ENCODE measurements around the gene CEP192.
"Not testable (repeated sequence)": the region's sequence is repeated elsewhere in the genome, so short reads cannot be mapped to it uniquely, and the experiment has no call there.

CEP192 gene

DNA sequence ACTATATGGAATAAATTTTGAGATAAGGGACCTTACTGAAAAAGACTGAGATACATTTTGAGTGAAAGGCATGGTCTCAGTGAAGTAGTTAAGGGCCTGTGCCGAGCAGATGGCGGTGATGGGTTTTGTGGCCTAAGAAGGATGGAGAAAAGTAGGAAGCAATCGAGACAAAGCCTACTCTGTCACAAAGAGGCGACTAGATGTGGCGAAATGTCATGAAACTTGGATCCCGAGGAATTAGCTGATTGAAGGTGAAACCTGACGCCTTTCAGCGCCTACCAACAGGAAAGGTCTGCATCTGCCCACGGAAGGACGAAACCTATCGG lies 558 bp upstream of the CEP192 start:
- DNase-seq: no peak

DNA sequence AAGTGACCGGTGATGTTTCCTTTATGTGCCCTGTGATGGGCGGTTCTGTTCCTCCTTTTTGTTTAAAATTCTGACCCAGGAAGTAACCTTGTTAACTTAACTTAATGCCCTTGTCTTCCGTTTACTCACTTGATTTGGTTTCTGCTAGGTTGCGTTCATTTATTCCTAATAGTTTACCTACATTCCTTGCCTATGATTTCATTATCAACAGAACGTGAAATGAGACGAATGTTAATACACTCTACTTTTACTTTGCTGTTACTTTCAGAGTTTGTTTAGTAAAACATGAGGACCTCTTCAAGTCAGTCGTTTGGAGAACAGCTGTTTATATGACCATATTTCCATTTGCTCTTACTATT lies 638 bp downstream of the CEP192 start:
- DNase-seq: no peak

DNA sequence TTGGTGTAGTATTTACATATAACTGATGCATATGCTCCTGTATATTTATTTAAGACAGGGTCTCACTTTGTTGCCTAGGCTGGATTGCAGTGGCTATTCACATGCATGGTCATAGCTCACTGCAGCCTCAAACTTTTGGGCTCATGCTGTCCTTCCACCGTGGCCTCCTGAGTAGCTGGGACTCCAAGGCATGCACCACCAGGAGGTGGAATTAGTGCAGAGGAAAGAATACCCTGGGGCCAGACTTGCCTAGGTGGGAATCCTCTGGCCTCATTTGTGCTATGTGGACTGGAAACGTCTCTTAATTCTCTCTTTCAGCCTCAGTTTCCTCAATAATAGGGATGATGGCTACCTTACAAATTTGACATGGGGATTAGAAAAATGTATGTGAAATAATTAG lies 2.3 kb downstream of the CEP192 start:
- DNase-seq: no peak

DNA sequence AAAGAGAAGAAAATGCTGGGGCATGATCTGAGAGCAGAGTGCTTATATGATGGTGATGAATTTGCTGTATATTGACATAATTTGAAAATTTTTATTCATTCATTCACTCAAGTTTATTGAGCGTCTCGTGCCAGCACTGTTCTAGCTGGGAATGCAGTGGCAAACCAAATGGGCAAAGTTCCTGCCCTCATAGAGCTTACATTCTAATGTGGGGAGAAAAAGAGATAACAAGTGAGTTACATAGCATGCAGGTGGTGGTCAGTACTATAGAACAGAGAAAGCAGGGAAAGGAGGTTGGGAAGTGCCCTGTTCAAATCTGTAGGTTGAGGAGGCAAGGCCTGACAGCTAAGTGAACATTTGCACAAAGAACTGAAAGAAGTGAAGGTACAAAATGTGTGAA lies 4.3 kb downstream of the CEP192 start:
- no peak for DNase-seq

DNA sequence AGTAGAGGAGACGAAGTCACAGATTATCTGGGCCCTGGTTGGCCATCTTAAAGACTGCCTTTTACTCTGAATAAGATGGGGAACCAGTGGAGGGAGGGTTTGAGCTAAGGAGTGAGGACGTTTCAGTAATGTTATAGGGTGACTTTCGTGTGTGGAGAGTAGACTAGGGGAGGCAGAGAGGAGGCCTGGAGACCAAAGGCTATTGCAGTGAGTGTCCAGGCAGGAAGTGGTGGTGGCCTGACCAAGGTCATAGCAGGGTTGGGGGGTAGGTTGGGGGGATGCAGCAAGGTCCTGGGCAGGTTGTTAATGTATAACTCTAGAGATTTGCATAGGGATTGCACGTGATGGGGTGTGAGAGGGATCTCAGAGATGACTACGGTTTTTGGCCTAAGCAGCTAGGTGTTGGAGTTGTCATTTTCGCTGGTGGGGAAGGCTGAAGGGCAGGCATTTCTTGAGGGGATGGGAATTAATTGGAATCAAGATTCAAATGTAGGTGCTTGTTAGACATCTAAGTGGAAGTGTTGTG lies 4.9 kb downstream of the CEP192 start:
- no peak for DNase-seq

DNA sequence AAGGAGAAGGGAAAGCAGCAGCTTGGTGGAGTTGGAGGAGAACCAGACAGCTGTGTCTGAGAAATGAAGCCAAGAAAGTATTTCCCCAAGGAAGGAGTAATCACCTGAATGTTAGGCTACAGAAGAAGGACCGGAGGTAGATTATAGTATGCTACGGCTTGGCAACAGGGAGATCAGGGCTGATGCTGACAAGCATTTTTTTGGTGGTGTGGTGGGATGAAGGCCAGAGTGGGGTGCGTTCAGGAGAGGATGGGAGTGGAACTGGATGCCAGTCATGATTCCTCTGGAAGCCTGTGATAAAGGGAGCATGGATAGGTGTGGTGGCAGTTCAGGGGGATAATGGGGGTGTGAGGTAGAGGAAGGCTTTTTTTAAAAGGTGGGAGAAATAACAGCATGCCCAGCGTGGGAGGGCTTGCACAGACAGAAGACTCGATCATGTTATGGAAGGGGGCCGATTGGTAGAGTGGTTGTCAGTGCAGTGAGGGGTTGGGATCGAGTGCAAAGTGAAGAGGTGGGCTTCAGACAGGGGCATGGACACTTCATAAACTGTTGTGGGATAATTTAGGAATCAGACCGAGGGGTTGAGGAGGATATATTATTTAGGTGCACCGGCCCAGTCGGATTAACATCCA lies 5.6 kb downstream of the CEP192 start:
- no peak for DNase-seq

DNA sequence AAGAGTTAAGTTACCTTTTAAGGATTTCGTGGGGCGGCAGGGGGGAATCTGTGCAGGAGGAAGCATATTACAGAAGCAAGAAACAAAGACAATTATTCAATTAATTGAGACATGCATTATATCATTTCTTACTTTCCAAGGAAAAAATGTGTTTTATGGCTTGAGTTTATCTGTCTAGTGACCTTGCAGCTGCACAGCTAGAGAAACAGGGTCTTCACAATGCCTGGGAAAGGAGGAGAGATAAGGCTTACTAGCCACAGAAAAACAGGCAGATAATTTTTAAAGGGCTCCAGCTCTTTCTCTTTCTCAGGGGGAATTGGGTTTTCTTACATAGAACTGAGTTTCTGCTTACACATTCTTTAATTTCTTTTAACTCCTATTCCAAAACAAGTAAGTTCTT lies 6.2 kb downstream of the CEP192 start:
- DNase-seq: not testable (repeated sequence)

DNA sequence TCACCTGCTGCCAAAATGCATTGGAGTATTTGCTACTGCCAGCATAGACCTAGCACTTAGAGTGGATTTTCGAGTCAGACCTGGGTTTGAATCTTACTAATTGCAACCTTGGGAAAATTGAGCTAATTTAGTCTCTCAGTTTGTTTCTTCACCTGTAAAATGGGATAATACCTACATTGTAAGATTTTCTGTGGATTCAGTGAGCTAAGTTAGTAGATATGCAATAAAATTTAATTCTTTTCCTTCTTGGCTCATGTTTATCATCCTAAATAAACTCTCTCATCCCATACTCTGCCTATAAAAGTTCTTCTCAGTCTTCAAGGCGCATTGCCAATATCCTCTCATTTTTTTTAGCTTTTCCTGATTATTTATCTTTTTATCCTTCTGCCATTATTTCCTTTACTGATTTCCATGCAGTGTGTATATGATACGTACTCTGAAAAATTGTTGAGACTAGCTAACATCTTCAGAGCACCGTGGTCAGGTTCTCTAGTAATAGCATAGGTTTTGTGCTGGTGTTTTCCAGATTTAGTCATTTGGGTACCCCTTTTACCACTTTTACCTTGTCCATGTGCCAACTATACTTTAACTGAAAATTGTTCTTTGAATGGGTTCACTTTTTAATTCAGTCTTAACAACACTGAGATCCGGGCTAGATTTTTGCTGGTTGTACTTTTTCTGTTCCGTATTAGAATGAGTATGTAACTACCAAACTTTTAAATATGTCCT lies 7.3 kb downstream of the CEP192 start:
- no peak for DNase-seq

DNA sequence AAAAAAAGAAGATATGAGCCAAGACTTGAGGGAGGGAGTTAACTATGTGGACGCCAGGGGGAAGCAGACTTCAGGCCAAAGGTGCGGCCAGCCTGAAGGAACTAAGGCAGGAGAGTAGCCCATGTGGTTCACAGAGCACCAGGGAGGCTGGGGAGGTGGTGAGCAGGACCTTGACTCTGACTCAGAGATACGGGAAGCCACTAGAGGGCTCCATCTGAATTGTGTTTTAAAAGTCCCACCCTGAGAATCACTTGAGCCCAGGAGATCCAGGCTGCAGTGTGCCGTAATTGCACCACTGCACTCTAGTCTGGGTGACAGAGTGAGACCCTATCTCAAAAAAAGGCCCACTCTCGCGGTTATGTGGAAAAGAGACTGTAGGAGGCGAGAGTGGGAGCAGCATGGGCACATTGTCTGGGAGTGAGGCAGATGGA lies 12.3 kb downstream of the CEP192 start:
- peak; percentile 72 for DNase-seq

DNA sequence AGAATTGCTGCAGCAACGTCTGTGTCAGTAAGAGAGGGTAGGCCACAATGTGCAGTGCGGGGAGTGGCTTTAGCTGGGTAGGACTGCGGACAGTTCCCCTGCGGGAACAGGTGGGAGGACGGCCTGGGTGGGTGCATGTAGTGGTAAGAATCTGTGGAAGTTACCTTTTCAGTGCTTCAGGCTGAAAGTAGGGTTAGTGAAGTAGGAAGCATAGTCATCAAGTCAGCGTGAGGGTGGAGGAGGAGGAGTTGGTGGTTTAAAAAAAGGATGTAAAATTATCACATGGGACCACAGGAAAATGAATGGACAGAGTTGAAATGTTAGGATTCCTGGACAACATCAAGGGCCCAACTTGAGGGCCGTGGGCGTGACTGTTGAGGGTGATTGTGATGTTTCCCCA lies 13.2 kb downstream of the CEP192 start:
- no peak for DNase-seq

DNA sequence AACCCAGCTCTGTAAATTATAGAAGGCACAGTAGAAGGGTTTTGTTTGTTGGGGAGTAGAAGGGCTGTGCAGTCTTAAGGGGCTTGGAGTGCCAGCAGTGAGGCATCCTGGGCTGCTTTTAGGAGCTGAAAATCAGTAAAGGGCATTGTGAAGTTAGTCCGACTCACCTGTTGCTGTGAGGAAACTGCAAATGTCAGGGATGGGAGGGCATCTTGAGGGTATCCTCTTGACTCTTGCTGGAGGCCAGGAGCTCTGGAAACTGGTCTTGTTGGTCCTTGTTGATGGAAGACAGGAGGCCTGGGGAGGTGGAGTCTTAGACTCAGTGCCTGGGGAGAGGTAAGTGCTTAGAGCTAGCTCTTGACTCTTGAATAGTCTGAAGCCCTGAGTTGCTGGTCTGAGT lies 14.1 kb downstream of the CEP192 start:
- no peak for DNase-seq

DNA sequence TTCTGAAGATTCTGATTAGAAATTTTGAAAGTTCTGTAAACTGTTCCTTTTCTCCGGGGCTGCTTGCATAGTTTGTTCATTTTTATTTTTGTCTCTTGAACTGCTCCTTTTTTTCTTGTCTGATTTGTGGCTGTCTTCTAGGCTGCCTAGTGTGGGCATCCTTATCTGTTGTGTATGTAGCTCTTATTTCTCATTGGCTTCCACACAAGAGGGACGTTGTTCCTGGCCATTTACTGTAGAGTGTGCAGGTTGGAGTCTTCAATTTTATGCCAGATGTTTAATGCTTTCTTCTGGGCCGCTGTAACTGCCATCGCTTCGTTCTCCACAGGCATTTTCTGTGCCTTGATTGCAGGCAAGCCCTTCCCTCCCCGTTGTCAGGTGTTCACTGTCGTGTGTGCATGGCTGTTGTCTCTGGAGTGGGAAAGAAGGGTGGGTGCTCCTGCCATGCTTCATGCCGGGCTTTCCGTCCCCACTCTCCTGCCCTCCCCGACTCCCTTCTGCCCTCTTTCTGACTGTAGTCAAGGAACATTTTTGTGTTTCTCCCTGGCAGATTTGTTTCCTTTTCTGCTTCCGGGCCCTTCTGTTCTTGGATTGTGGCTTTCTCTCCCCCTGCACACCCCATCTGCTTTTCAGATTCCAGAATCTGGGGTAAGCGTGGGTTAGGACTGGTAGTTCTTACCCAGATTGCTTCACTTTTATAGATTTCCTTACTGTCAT lies 15.5 kb downstream of the CEP192 start:
- DNase-seq: peak; percentile 7

DNA sequence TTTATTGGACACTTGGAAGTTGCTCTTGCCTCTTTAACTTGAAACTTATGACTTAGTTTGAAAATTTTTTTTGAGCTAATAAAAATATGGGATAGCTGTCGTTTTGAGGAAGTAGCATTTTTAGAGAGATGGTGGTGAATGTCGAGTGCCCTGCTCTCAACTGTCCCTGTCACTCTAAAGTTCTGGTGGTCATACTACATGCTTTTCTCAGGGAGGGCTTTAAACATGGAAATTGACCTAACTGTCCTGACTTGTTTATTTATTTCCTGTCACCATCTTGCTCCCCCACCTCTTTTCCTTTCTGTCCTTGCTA lies 16.0 kb downstream of the CEP192 start:
- DNase-seq: no peak

DNA sequence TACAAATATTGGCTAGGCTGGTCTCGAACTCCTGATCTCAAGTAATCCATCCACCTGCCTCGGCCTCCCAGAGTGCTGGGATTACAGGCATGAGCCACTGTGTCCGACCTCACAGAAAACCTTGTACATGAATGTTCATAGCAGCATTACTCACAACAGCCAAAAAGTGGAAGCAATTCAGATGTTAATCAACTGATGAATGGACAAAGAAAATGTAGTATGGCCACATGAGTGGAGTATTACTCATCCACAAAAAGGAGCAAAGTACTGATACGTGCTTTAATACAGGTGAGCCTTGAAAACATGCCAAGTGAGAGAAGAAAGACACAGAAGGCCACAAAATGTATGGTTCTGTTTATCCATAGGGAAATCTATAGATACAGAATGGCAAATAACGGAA lies 20.6 kb downstream of the CEP192 start:
- no peak for DNase-seq

DNA sequence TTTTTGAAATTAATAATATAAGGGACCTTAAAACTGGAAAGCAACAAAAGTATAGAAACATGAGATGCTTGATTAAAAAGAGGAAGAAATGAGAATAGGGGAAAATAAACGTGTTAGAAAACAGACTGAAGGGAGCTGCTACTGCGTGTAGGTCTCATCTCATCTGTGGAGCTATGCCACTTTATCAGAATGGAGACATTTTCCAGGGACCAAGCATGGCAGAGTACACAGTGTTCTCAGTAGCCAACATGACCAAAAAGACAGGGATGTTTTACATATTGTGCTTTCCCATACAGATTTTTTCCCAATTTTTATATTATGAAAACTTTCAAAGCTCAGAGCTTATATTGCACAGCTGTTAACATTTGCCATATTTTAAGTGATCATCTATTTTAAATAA lies 23.1 kb downstream of the CEP192 start:
- no peak for DNase-seq

DNA sequence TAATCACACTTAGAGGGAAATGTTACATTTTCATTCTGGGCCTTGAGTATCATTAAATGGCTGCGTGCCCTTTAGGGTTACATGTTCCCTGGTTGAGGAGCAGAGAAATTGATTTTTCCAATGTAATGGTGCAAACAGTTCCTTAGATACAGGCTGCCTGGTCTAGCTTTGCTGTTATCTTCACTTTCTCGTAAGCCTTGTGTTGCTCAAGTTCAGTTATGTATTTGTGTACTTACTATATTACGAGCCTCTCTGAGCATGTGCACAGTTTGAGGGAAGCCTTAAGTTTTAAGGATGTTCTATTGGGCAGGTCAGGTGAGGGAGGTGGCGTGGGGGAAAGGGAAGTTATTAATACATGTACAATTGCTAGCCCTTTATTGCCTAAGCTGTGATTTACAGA lies 23.7 kb downstream of the CEP192 start:
- DNase-seq: no peak

DNA sequence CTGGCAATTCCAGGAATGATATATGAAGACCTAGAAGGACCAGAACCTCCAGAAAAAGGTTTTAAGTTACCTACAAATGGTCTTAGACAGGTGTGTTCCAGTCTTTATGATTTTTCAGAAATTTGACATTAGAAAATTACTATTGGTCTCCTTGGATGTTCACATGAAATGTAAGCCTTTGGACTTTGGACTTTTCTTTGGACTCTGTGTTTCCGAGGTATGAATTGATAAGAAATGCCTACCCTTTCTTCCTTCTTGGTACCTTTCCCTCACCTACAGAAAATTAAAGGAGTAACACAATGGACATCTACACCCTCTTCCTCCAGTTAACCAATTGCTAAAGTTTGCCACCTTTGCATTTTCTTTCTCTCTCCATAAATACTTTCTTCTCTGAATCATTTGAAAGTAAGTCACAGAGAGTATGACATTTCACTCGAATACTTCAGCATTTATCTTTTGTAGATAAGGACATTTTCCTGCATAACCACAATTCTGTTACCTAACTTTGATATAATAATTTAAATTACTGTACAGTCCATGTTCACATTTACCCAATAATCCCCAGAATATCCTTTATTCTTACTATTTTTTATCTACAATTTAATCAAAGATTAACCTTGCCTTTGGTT lies 26.2 kb downstream of the CEP192 start:
- DNase-seq: no peak

DNA sequence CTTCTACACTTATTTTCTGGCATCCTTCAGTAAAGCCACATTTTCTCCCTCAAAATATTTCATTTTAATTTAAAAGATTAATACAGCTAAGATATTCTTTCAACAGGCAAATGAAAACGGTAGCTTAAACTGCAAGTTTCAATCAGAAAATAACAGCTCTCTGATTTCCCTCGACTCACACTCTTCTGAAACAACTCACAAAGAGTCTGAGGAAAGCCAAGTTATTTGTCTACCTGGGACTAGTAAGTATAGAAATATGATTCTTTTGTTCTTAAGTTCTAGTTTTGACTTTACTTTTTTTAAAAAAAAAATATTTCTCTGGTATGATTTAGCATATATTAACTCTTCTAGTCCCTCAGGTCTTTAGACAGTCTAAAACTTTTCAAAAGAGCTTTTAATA lies 27.2 kb downstream of the CEP192 start:
- no peak for DNase-seq

DNA sequence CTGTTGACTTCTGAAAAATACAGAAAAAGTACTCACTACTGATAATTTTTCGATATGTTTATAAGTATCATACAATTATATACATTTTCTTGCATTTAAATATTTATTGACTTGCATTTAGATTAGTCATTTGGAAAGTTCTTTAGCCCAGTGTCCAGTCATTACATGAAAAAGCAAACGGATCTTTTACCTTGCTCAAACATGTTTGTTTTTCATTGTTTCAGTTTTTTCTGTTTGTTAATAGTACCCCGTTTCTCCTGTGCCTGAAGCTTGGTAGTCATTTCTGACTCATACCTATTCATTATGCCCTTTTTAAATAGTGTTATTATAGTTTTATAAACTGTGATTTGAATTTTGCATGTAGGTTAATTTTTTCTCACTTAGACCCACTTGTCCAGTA lies 28.1 kb downstream of the CEP192 start:
- DNase-seq: no peak

DNA sequence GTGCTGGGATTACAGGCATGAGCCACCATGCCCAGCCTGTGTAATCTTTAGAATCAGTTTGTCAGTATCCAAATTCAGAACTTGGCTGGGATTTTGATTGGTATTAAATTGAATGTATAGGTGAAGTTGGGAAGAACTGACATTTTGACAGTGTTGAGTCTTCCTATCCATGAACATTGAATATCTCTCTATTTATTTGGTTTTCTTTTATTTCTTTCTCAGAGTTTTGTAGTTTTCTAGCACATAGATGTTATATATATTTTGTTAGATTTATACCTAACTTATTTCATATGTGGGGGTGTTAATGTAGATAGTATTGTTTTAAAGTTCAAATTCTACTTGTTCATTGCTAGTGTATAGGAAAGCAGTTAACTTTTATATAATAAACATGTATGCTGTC lies 31.5 kb downstream of the CEP192 start:
- no peak for DNase-seq

DNA sequence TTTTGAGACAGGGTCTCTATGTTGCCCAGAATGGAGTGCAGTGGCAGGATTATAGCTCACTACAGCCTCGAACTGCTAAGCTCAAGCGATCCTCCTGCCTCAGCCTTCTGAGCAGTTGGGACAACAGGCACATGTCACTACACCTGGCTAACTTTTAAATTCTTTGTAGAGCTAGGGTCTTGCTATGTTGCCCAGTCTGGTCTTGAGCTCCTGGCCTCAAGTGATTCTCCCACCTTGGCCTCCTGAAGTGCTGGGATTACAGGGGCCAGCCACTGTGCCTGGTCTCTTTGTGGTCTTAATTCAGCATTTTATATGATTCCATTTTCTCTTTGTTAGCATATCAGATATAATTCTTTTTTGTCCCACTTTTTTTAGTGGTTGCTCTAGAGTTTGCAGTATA lies 34.1 kb downstream of the CEP192 start:
- DNase-seq: no peak

DNA sequence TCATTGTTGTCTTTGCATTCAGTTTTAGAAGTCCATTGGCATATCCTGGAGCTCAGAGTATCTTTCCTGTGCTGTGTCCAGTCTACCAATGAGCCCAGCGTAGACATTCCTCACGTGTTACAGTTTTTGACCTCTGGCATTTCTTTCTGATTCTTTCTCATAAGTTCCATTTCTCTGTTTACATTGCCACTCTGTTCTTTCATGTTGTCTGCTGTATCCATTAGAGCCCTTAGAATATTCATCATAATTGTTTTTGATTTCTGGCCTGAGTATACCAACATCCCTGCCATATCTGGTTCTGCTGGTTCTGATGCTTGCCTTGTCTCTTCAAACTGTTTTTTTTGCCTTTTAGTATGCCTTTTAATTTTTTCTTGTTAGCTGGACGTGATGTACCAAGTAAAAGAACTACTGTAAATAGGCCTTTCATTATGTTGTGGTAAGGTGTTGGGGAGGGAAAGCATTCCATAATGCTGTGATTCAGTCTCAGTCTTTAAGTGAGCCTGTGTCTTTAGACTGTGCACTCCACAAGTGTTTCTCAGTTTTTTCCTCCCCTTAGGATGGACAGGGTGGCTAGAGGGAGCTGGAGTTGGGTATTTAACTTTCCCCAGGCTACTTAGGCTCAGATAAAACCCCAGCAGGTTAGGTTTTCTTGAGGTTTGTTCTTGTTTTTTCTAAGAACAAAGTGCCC lies 35.6 kb downstream of the CEP192 start:
- no peak for DNase-seq

DNA sequence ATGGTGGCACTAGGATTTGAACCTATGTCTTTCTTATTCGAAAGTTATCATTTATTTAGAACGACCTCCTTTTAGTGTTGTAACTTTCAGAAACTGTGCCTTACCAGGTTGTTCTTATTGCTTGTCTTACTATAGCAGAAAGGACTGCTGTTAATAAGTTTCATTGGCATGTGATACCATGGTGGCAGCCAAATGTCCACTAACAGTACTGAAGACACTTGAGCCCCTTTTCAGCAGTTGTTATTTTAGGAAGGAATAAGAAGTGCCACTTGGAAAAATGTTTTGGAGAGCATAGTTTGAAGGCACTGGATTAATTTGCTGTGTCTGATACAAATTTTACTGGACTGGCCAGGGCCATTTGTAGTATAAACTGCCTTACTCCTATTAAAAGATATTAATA lies 37.7 kb downstream of the CEP192 start:
- DNase-seq: no peak

All from fibroblast of skin of abdomen (primary cell).